Liver (tissue), 9 donors: ENCODE measurements around the gene ZNF746. TPM values are rescaled to one million over a fixed set of nuclear protein-coding genes. Genes with fewer than 3 reads are reported as not detected.

Source experiments
- DNase-seq: peaks from one replicate; pipeline ENCODE4 v3.0.0-alpha.2; 2017; ENCODE audit warnings: low spot score
- H3K27ac ChIP-seq, 2 donors: one replicate each; pipeline ENCODE4 v1.7.0; 2013; ENCODE audit warnings: inconsistent platforms in 2 of 2, low read length in 2 of 2, control low read depth in 1 of 2, low read depth in 1 of 2, mild to moderate bottlenecking in 1 of 2
- H3K27me3 ChIP-seq, 4 donors: one replicate each; pipeline versions ENCODE4 v1.6.1 to v1.7.0; 2013; ENCODE audit warnings: low read length in 3 of 4, inconsistent platforms in 1 of 4, mild to moderate bottlenecking in 1 of 4, moderate library complexity in 1 of 4; ENCODE audit not compliant: control insufficient read depth in 4 of 4, insufficient read depth in 4 of 4
- H3K36me3 ChIP-seq, 4 donors: one replicate each; pipeline versions ENCODE4 v1.6.1 to v1.7.0; 2013; ENCODE audit warnings: low read length in 3 of 4, mild to moderate bottlenecking in 3 of 4, low read depth in 1 of 4, moderate library complexity in 1 of 4; ENCODE audit not compliant: control insufficient read depth in 4 of 4, insufficient read depth in 3 of 4
- H3K4me1 ChIP-seq, 4 donors: one replicate each; pipeline versions ENCODE4 v1.6.1 to v1.7.0; 2013; ENCODE audit warnings: low read length in 3 of 4, mild to moderate bottlenecking in 3 of 4, moderate library complexity in 1 of 4; ENCODE audit not compliant: control insufficient read depth in 4 of 4, insufficient read depth in 4 of 4
- H3K4me3 ChIP-seq, 3 donors: one replicate each; pipeline versions ENCODE4 v1.6.1 to v1.7.0; 2013; ENCODE audit warnings: low read length in 3 of 3, control low read depth in 1 of 3, low read depth in 1 of 3, mild to moderate bottlenecking in 1 of 3
- H3K9ac ChIP-seq, 2 donors: one replicate each; pipeline ENCODE4 v1.7.0; 2013; ENCODE audit warnings: low read length in 2 of 2, mild to moderate bottlenecking in 2 of 2, moderate library complexity in 2 of 2, control low read depth in 1 of 2, low read depth in 1 of 2
- H3K9me3 ChIP-seq, 4 donors: one replicate each; pipeline versions ENCODE4 v1.6.1 to v1.7.0; 2013; ENCODE audit warnings: low read length in 3 of 4; ENCODE audit not compliant: control insufficient read depth in 4 of 4
- GABPA ChIP-seq, 2 donors: IDR thresholded peaks in 1 of 2; conservative IDR thresholded peaks in 1 of 2; 2 replicates each; pipeline ENCODE4 v1.6.1; 2016; ENCODE audit warnings: antibody characterized with exemption in 2 of 2, mild to moderate bottlenecking in 1 of 2, moderate library complexity in 1 of 2
- HNF4G ChIP-seq: IDR thresholded peaks from 2 replicates; pipeline ENCODE4 v1.6.1; 2016; ENCODE audit warnings: antibody characterized with exemption
- NR2F2 ChIP-seq: IDR thresholded peaks from 2 replicates; pipeline ENCODE4 v1.6.1; 2016; ENCODE audit warnings: antibody characterized with exemption
- REST ChIP-seq: IDR thresholded peaks from 2 replicates; pipeline ENCODE4 v1.6.1; 2016; ENCODE audit warnings: antibody characterized with exemption, mild to moderate bottlenecking
- RXRA ChIP-seq, 2 donors: IDR thresholded peaks; 2 replicates each; pipeline ENCODE4 v1.6.1; 2017 to 2018; ENCODE audit warnings: antibody characterized with exemption in 2 of 2, mild to moderate bottlenecking in 1 of 2
- YY1 ChIP-seq: IDR thresholded peaks from 2 replicates; pipeline ENCODE4 v1.6.1; 2016; ENCODE audit warnings: antibody characterized with exemption, mild to moderate bottlenecking
- ZBTB33 ChIP-seq: IDR thresholded peaks from 2 replicates; pipeline ENCODE4 v1.6.1; 2016; ENCODE audit warnings: antibody characterized with exemption
- polyA plus RNA-seq, 2 donors: library from polyadenylated mRNA; stranded (reverse) in 1 of 2; unstranded in 1 of 2; fragments of 200-250 nt in 1 of 2; fragments of >200 nt in 1 of 2; fragmentation: Nextera tagmentation in 1 of 2; extraction: Ambion mirVana in 1 of 2; gene quantifications; one replicate each; pipeline versions ENCODE4 v1.2.1 to v1.2.3, GENCODE V29; 2013 to 2015
- total RNA-seq, 2 donors: library from RNA; depleted of rRNA; stranded (reverse); fragments of >200 nt; gene quantifications; one replicate each; pipeline ENCODE4 v1.2.3, GENCODE V29; 2014
- TF ChIP-seq, protein P1 (sequence below): IDR thresholded peaks from 2 replicates; pipeline ENCODE4 v1.6.1; 2016; ENCODE audit warnings: antibody characterized with exemption
- donor health status: healthy.
- donor health status: healthy.
- donor health status: healthy.
- donor health status: healthy.
- donor health status: healthy.

The ZNF746 gene
- total and polyA plus RNA-seq, 4 donors: 3.8 to 13.5 (median 9.2) TPM

- no peak for DNase-seq
- Histone ChIP-seq H3K9me3 (peaks cover 6 to 23% (median 13%) of the 10 kb centered on the region in 4 donors), H3K4me1 (no peaks in the 10 kb centered on the region), H3K36me3 (peaks cover 0 to 1% (median 0%) of the 10 kb centered on the region in 4 donors), H3K4me3 (no peak overlapping the region), H3K9ac (no peak overlapping the region), H3K27me3 (no peaks in the 10 kb centered on the region), H3K27ac (no peak overlapping the region)
- TF ChIP-seq ZBTB33 (no peak), YY1 (no peak)
- TF ChIP-seq, protein P1, sequence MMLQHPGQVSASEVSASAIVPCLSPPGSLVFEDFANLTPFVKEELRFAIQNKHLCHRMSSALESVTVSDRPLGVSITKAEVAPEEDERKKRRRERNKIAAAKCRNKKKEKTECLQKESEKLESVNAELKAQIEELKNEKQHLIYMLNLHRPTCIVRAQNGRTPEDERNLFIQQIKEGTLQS: no peak
Observed at GRCh38 chr7:149510248-149510647, 12.6 kb upstream of the ZNF746 start.

- H3K27me3 ChIP-seq: no peaks in the 10 kb centered on the region
- H3K4me1 ChIP-seq: no peaks in the 10 kb centered on the region
- H3K36me3 ChIP-seq: peaks cover 0 to 1% (median 0%) of the 10 kb centered on the region in 4 donors
- no peak overlapping the region for H3K27ac ChIP-seq
- TF ChIP-seq YY1 (no peak), HNF4G (no peak)
- H3K9me3 ChIP-seq: peaks cover 6 to 23% (median 13%) of the 10 kb centered on the region in 4 donors
- DNase-seq: no peak
- H3K4me3 ChIP-seq: no peak overlapping the region
- no peak overlapping the region for H3K9ac ChIP-seq
Observed at GRCh38 chr7:149509774-149510173, 12.2 kb upstream of the ZNF746 start.

DNA sequence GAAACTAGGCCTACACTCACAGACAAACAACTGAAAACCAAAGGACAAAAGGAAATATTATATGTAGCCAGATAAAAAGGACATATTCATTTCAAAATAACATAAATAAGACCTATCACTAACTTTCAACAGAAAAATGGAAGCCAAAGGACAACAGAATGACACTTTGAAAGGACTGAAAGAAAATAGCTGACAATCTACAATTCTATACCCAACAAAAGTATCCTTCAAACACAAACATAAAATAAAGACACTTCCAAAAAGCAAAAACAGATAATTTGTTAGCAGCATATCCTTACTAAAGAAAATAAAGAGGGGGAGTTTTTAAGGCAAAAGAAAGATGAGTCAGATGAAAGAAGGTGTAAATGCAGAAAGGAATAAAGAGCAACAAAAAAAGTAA is 7.9 kb upstream of the ZNF746 start:
- Histone ChIP-seq H3K4me3 (no peak overlapping the region), H3K9ac (no peak overlapping the region), H3K36me3 (no peaks in the 10 kb centered on the region), H3K9me3 (peaks cover 4 to 22% (median 11%) of the 10 kb centered on the region in 4 donors), H3K4me1 (peaks cover 0 to 2% (median 0%) of the 10 kb centered on the region in 4 donors), H3K27me3 (no peaks in the 10 kb centered on the region), H3K27ac (no peak overlapping the region)
- DNase-seq: no peak
- TF ChIP-seq YY1: no peak
- no peak for TF ChIP-seq GABPA (IDR thresholded peaks at IDR 0.05 in 1 of 2, conservative IDR thresholded peaks at IDR 0.05 in 1 of 2)
- TF ChIP-seq REST: no peak
- TF ChIP-seq, protein P1: no peak
- no peak for TF ChIP-seq NR2F2
- no peak for TF ChIP-seq HNF4G
- TF ChIP-seq RXRA (IDR thresholded peaks at IDR 0.05): no peak
- TF ChIP-seq ZBTB33: no peak
